SJSA1 (cell line): ENCODE measurements around the gene RAB22A. TPM values are rescaled to one million over a fixed set of nuclear protein-coding genes. Genes with fewer than 3 reads are reported as not detected.

Experiments
- DNase-seq, 2 experiments: peaks; one replicate each; pipeline ENCODE4 v3.0.0-alpha.2; 2015 to 2020; ENCODE audit warnings: low spot score in 2 of 2, low read depth in 1 of 2
- H3K27ac ChIP-seq: fragments of 250-450 bp; sonication (Bioruptor Pico); 2 replicates; pipeline ENCODE4 v1.5.1; 2020; ENCODE audit warnings: mild to moderate bottlenecking, moderate library complexity
- H3K27me3 ChIP-seq: fragments of 250-450 bp; sonication (Bioruptor Pico); replicated peaks from 2 replicates; pipeline ENCODE4 v1.5.1; 2020; ENCODE audit warnings: mild to moderate bottlenecking, moderate library complexity
- H3K36me3 ChIP-seq: fragments of 250-450 bp; sonication (Bioruptor Pico); 2 replicates; pipeline ENCODE4 v1.5.1; 2020; ENCODE audit warnings: mild to moderate bottlenecking
- H3K4me1 ChIP-seq: fragments of 250-450 bp; sonication (Bioruptor Pico); replicated peaks from 2 replicates; pipeline ENCODE4 v1.6.1; 2021; ENCODE audit warnings: mild to moderate bottlenecking
- H3K4me3 ChIP-seq: fragments of 250-450 bp; sonication (Bioruptor Pico); 2 replicates; pipeline ENCODE4 v1.5.1; 2020; ENCODE audit warnings: mild to moderate bottlenecking
- H3K9me3 ChIP-seq: fragments of 250-450 bp; sonication (Bioruptor Pico); replicated peaks from 2 replicates; pipeline ENCODE4 v1.5.1; 2020; ENCODE audit warnings: mild to moderate bottlenecking
- total RNA-seq: library from RNA; depleted of rRNA; stranded (reverse); fragments of >200 nt; shearing (Covaris generic); gene quantifications from 2 replicates; pipeline ENCODE4 v1.2.3, GENCODE V29; 2014

Gene RAB22A
- total RNA-seq, 1 experiment from 2014 or later: 23.7 TPM

GRCh38 chr20:58374027-58374850 lies 64.7 kb downstream of the RAB22A start:
- no peak for DNase-seq
- no peaks in the 10 kb centered on the region for H3K4me1 ChIP-seq
- no peak overlapping the region for H3K27ac ChIP-seq
- no peaks in the 10 kb centered on the region for H3K36me3 ChIP-seq
- no peak overlapping the region for H3K4me3 ChIP-seq
- H3K27me3 ChIP-seq: no peaks in the 10 kb centered on the region; the same call in 1 of the 2 replicates
- no peaks in the 10 kb centered on the region for H3K9me3 ChIP-seq

GRCh38 chr20:58374906-58375758 lies 65.6 kb downstream of the RAB22A start:
- Histone ChIP-seq H3K27me3 (no peaks in the 10 kb centered on the region; the same call in 1 of the 2 replicates), H3K4me3 (no peak overlapping the region), H3K4me1 (no peaks in the 10 kb centered on the region), H3K36me3 (no peaks in the 10 kb centered on the region), H3K27ac (no peak overlapping the region), H3K9me3 (no peaks in the 10 kb centered on the region)
- no peak for DNase-seq

- H3K4me1 ChIP-seq: no peaks in the 10 kb centered on the region
- no peaks in the 10 kb centered on the region; the same call in 1 of the 2 replicates for H3K27me3 ChIP-seq
- H3K36me3 ChIP-seq: no peaks in the 10 kb centered on the region
- no peak overlapping the region for H3K4me3 ChIP-seq
- H3K27ac ChIP-seq: no peak overlapping the region
- no peaks in the 10 kb centered on the region for H3K9me3 ChIP-seq
- no peak for DNase-seq
These were observed 66.3 kb downstream of the RAB22A start for GRCh38 chr20:58375759-58376352.

GRCh38 chr20:58377017-58377416 lies 67.5 kb downstream of the RAB22A start:
- H3K27me3 ChIP-seq: no peaks in the 10 kb centered on the region; the same call in 1 of the 2 replicates
- no peak overlapping the region for H3K27ac ChIP-seq
- H3K4me3 ChIP-seq: no peak overlapping the region
- H3K9me3 ChIP-seq: no peaks in the 10 kb centered on the region; the same call in 1 of the 2 replicates
- H3K4me1 ChIP-seq: no peaks in the 10 kb centered on the region
- no peak for DNase-seq
- H3K36me3 ChIP-seq: no peaks in the 10 kb centered on the region

GRCh38 chr20:58377766-58378401 lies 68.4 kb downstream of the RAB22A start:
- no peaks in the 10 kb centered on the region; the same call in 1 of the 2 replicates for H3K9me3 ChIP-seq
- no peaks in the 10 kb centered on the region; the same call in 1 of the 2 replicates for H3K27me3 ChIP-seq
- DNase-seq: no peak
- H3K36me3 ChIP-seq: no peaks in the 10 kb centered on the region
- H3K4me3 ChIP-seq: no peak overlapping the region
- H3K27ac ChIP-seq: no peak overlapping the region
- H3K4me1 ChIP-seq: no peaks in the 10 kb centered on the region

- no peak for DNase-seq
- H3K27ac ChIP-seq: no peak overlapping the region
- no peaks in the 10 kb centered on the region for H3K4me1 ChIP-seq
- no peaks in the 10 kb centered on the region for H3K36me3 ChIP-seq
- no peaks in the 10 kb centered on the region; the same call in 1 of the 2 replicates for H3K9me3 ChIP-seq
- H3K27me3 ChIP-seq: no peaks in the 10 kb centered on the region; the same call in 1 of the 2 replicates
- no peak overlapping the region for H3K4me3 ChIP-seq
These were observed 69.2 kb downstream of the RAB22A start for GRCh38 chr20:58378704-58379103.

GRCh38 chr20:58381627-58382026 lies 72.1 kb downstream of the RAB22A start:
- DNase-seq: no peak
- H3K9me3 ChIP-seq: no peaks in the 10 kb centered on the region; the same call in 1 of the 2 replicates
- H3K4me3 ChIP-seq: no peak overlapping the region
- no peaks in the 10 kb centered on the region for H3K36me3 ChIP-seq
- no peaks in the 10 kb centered on the region; the same call in 1 of the 2 replicates for H3K27me3 ChIP-seq
- no peak overlapping the region for H3K27ac ChIP-seq
- H3K4me1 ChIP-seq: no peaks in the 10 kb centered on the region

GRCh38 chr20:58382096-58382495 lies 72.6 kb downstream of the RAB22A start:
- H3K9me3 ChIP-seq: no peaks in the 10 kb centered on the region; the same call in 1 of the 2 replicates
- no peak for DNase-seq
- no peaks in the 10 kb centered on the region for H3K4me1 ChIP-seq
- H3K4me3 ChIP-seq: no peak overlapping the region
- H3K27me3 ChIP-seq: no peaks in the 10 kb centered on the region; the same call in 1 of the 2 replicates
- no peaks in the 10 kb centered on the region for H3K36me3 ChIP-seq
- H3K27ac ChIP-seq: no peak overlapping the region

GRCh38 chr20:58384821-58385220 lies 75.3 kb downstream of the RAB22A start:
- DNase-seq: no peak
- no peak overlapping the region for H3K27ac ChIP-seq

GRCh38 chr20:58388028-58388601 lies 78.6 kb downstream of the RAB22A start:
- no peak for DNase-seq
- peaks cover 34% of the 10 kb centered on the region for H3K36me3 ChIP-seq
- no peaks in the 10 kb centered on the region for H3K27me3 ChIP-seq
- peaks cover 31% of the 10 kb centered on the region for H3K4me1 ChIP-seq
- no peak overlapping the region for H3K4me3 ChIP-seq
- no peaks in the 10 kb centered on the region for H3K9me3 ChIP-seq
- no peak overlapping the region for H3K27ac ChIP-seq

More at GRCh38 chr20:58384821-58385220, 75.3 kb downstream of the RAB22A start:
- Histone ChIP-seq H3K4me3 (no peak overlapping the region), H3K9me3 (no peaks in the 10 kb centered on the region; the same call in 1 of the 2 replicates), H3K4me1 (peaks cover 5% of the 10 kb centered on the region), H3K27me3 (no peaks in the 10 kb centered on the region), H3K36me3 (peaks cover 6% of the 10 kb centered on the region)

GRCh38 chr20:58388882-58389323 lies 79.4 kb downstream of the RAB22A start, which contains the start of gene VAPB:
Gene VAPB, plus strand, starts transcription at chr20:58389229. Its CDS starts 231 bp downstream, at chr20:58389460.
- Histone ChIP-seq H3K36me3 (peaks cover 39% of the 10 kb centered on the region), H3K4me3 (peak within 1 kb of the TSS; percentile 91), H3K9me3 (no peaks in the 10 kb centered on the region), H3K4me1 (peaks cover 39% of the 10 kb centered on the region), H3K27me3 (no peaks in the 10 kb centered on the region), H3K27ac (peak within 1 kb of the TSS; percentile 96)
- peak; percentile 87 to 95 for DNase-seq

GRCh38 chr20:58389324-58389967 lies 79.9 kb downstream of the RAB22A start:
- peaks cover 44% of the 10 kb centered on the region for H3K36me3 ChIP-seq
- no peaks in the 10 kb centered on the region for H3K9me3 ChIP-seq
- peaks cover 43% of the 10 kb centered on the region for H3K4me1 ChIP-seq
- no peaks in the 10 kb centered on the region for H3K27me3 ChIP-seq
- peak; percentile 50 to 58 for DNase-seq
- H3K4me3 ChIP-seq: peak overlapping the region; percentile 91
- H3K27ac ChIP-seq: peak overlapping the region; percentile 96
